Activated CD8-positive, alpha-beta T cell treated with anti-CD3 and anti-CD28 coated beads for 36 hours (primary cell): ENCODE results near the gene ZSCAN2. TPM values are rescaled to one million over a fixed set of nuclear protein-coding genes. Genes with fewer than 3 reads are reported as not detected.
"Not testable (repeated sequence)": the region's sequence is repeated elsewhere in the genome, so short reads cannot be mapped to it uniquely, and the experiment has no call there.

ENCODE experiments used
- ATAC-seq: fragments of 200-7000 bp; cut with Tn5 transposase; one replicate; pipeline ENCODE4 v1.10.0; 2021; ENCODE audit warnings: mild to moderate bottlenecking, moderate library complexity
- CTCF ChIA-PET: fragments of 350-600 bp; sonication (Branson Sonifier 250); formaldehyde crosslinking; loops from one replicate; lab custom pipeline; 2021; ENCODE audit warnings: antibody characterized with exemption; lab: Charles Lee
- POLR2A ChIA-PET: fragments of 350-600 bp; sonication (Branson Sonifier 250); formaldehyde crosslinking; loops from one replicate; lab custom pipeline; 2021; ENCODE audit warnings: antibody characterized with exemption; lab: Charles Lee
- DNase-seq: peaks from one replicate; pipeline ENCODE4 v3.0.0-alpha.2; 2020
- H3K27ac Mint-ChIP-seq: one replicate; pipeline ENCODE4 v1.8.0; 2021; ENCODE audit warnings: mild to moderate bottlenecking, mixed read lengths
- H3K27me3 Mint-ChIP-seq: one replicate; pipeline ENCODE4 v1.8.0; 2021; ENCODE audit warnings: mixed read lengths
- H3K36me3 Mint-ChIP-seq: one replicate; pipeline ENCODE4 v1.8.0; 2021; ENCODE audit warnings: low read depth, mixed read lengths
- H3K4me1 Mint-ChIP-seq: one replicate; pipeline ENCODE4 v1.8.0; 2021; ENCODE audit warnings: low read depth, mixed read lengths
- H3K4me3 Mint-ChIP-seq: one replicate; pipeline ENCODE4 v1.8.0; 2021; ENCODE audit warnings: mild to moderate bottlenecking, moderate library complexity, mixed read lengths
- H3K9me3 Mint-ChIP-seq: one replicate; pipeline ENCODE4 v1.8.0; 2021; ENCODE audit warnings: mixed read lengths
- intact Hi-C: fragments of 100-400 bp; cut with micrococcal nuclease; formaldehyde crosslinking; loops from one replicate; pipeline ENCODE4 v1.10.0; 2022
- total RNA-seq, 2 experiments: library from RNA; stranded (reverse); gene quantifications; one replicate each; pipeline ENCODE4 v1.2.3, GENCODE V29; 2021
- TF ChIP-seq, protein P1 (sequence below): fragments of 200-600 bp; IDR thresholded peaks from one replicate; pipeline ENCODE4 v1.8.0; 2022; ENCODE audit warnings: antibody characterized with exemption, mild to moderate bottlenecking

Gene ZSCAN2
- total RNA-seq, result 1 to 10 TPM; 6.6 to 7.6 TPM

GRCh38 chr15:84600687-84601554 lies at the start of gene ZSCAN2:
TSS of gene ZSCAN2 (plus strand) at chr15:84601009. CDS start at chr15:84603928, 2,919 bp downstream.
- CTCF ChIA-PET, result interaction anchor here (0.9 to 4.8 kb wide), 9 partner anchors 11 to 277 kb away, joined by 3 to 48 read pairs (median 5); partner anchors contain the start of gene WDR73

DNA sequence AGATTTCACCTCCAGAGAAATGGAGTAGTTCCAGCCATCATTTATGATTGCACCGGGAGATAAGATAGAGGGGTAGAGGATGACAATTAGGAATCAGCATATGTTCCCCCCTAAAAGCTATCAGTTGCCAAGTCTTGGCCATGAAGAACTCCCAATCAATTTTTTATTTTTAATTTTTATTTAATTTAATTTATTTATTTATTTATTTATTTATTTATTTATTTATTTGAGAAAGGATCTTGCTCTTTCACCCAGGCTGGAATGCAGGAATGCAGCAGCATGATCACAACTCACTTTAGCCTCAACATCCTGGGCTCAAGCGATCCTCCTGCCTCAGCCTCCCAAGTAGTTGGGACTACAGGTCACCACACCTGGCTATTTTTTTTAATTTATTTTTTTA lies 49.2 kb upstream of the ZSCAN2 start:
- H3K9me3 Mint-ChIP-seq, ATAC-seq, POLR2A ChIA-PET, H3K36me3 Mint-ChIP-seq, H3K27me3 Mint-ChIP-seq, CTCF ChIA-PET, DNase-seq, H3K4me3 Mint-ChIP-seq, H3K4me1 Mint-ChIP-seq, H3K27ac Mint-ChIP-seq, intact Hi-C loops: not testable (repeated sequence)

More at GRCh38 chr15:84600687-84601554, at the start of gene ZSCAN2:
- intact Hi-C loops, result loop anchor here (2.0 kb wide), 1 partner anchor 34 kb away; no protein-coding TSS in a partner anchor
- Mint-ChIP-seq H3K27me3 (no peaks in the 10 kb centered on the region), H3K4me3 (peak within 1 kb of the TSS; percentile 91), H3K9me3 (no peaks in the 10 kb centered on the region), H3K4me1 (peaks cover 71% of the 10 kb centered on the region), H3K36me3 (peaks cover 18% of the 10 kb centered on the region), H3K27ac (peak within 1 kb of the TSS; percentile 80)
- DNase-seq (peak; percentile 98), ATAC-seq (peak; percentile 96)
- TF ChIP-seq, protein P1, sequence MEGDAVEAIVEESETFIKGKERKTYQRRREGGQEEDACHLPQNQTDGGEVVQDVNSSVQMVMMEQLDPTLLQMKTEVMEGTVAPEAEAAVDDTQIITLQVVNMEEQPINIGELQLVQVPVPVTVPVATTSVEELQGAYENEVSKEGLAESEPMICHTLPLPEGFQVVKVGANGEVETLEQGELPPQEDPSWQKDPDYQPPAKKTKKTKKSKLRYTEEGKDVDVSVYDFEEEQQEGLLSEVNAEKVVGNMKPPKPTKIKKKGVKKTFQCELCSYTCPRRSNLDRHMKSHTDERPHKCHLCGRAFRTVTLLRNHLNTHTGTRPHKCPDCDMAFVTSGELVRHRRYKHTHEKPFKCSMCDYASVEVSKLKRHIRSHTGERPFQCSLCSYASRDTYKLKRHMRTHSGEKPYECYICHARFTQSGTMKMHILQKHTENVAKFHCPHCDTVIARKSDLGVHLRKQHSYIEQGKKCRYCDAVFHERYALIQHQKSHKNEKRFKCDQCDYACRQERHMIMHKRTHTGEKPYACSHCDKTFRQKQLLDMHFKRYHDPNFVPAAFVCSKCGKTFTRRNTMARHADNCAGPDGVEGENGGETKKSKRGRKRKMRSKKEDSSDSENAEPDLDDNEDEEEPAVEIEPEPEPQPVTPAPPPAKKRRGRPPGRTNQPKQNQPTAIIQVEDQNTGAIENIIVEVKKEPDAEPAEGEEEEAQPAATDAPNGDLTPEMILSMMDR, result no peak
- POLR2A ChIA-PET, result interaction anchor here (0.8 to 4.7 kb wide), 10 partner anchors 9 to 68 kb away, joined by 3 to 20 read pairs (median 4); partner anchors contain the start of gene WDR73

GRCh38 chr15:84552896-84553295 lies 47.9 kb upstream of the ZSCAN2 start:
- intact Hi-C loops, result no loop called here
- H3K9me3 Mint-ChIP-seq, result no peaks in the 10 kb centered on the region
- ChIA-PET POLR2A (no interaction called here), CTCF (interaction anchor here (1.1 kb wide), 1 partner anchor 18 kb away, joined by 3 read pairs; no protein-coding TSS in a partner anchor)
- peaks cover 3% of the 10 kb centered on the region for H3K4me1 Mint-ChIP-seq
- ATAC-seq, result no peak
- H3K27ac Mint-ChIP-seq, result no peak overlapping the region
- H3K36me3 Mint-ChIP-seq, result peaks cover 9% of the 10 kb centered on the region
- H3K27me3 Mint-ChIP-seq, result no peaks in the 10 kb centered on the region
- DNase-seq, result no peak
- H3K4me3 Mint-ChIP-seq, result no peak overlapping the region
- TF ChIP-seq, protein P1, result no peak

GRCh38 chr15:84556690-84557089 lies 44.1 kb upstream of the ZSCAN2 start:
- CTCF ChIA-PET, H3K9me3 Mint-ChIP-seq, H3K4me3 Mint-ChIP-seq, H3K36me3 Mint-ChIP-seq, H3K4me1 Mint-ChIP-seq, POLR2A ChIA-PET, H3K27me3 Mint-ChIP-seq, ATAC-seq, DNase-seq, intact Hi-C loops, H3K27ac Mint-ChIP-seq: not testable (repeated sequence)

DNA sequence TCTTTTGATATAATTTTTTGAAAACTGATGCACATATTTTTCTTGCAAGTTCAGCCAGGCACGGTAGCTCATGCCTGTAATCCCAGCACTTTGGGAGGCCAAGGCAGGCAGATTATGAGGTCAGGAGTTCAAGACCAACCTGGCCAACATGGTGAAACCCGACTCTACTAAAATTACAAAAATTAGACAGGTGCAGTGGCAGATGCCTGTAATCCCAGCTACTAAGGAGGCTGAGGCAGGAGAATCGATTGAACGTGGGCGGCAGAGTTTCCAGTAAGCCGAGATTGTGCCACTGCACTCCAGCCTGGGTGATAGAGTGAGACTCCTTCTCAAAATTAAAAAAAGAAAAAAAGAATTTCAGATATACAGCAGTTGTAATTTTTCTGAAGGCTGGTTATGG lies 32.8 kb upstream of the ZSCAN2 start:
- H3K36me3 Mint-ChIP-seq, H3K9me3 Mint-ChIP-seq, H3K27me3 Mint-ChIP-seq, H3K27ac Mint-ChIP-seq, ATAC-seq, H3K4me3 Mint-ChIP-seq, intact Hi-C loops, DNase-seq: not testable (repeated sequence)
- H3K4me1 Mint-ChIP-seq, result peaks cover 18% of the 10 kb centered on the region
- ChIA-PET CTCF (interaction anchor here (1.2 to 1.4 kb wide), 2 partner anchors 20 to 310 kb away, joined by 3 to 4 read pairs; no protein-coding TSS in a partner anchor), POLR2A (interaction anchor here (0.6 kb wide), 1 partner anchor 65 kb away, joined by 3 read pairs; no protein-coding TSS in a partner anchor)

- Mint-ChIP-seq H3K4me3 (peak overlapping the region; percentile 85), H3K27ac (peak overlapping the region; percentile 82), H3K27me3 (no peaks in the 10 kb centered on the region), H3K4me1 (peaks cover 18% of the 10 kb centered on the region), H3K36me3 (no peaks in the 10 kb centered on the region), H3K9me3 (no peaks in the 10 kb centered on the region)
- ChIA-PET POLR2A (no interaction called here), CTCF (interaction anchor here (0.8 to 4.3 kb wide), 14 partner anchors 8 to 477 kb away, joined by 3 to 44 read pairs (median 4); partner anchors contain the start of gene ZSCAN2)
- TF ChIP-seq, protein P1, result no peak
- intact Hi-C loops, result no loop called here
- peak; percentile 41 for ATAC-seq
- peak; percentile 66 for DNase-seq
Measured at GRCh38 chr15:84570164-84570735, 30.6 kb upstream of the ZSCAN2 start.
